Measurements from ENCODE around the gene FBXO10.

The FBXO10 gene

GRCh38 chr9:37561682-37562081 is 14.5 kb downstream of the FBXO10 start:
- Histone ChIP-seq H3K4me2 (ENCODE audit: low read depth, low read length, poor library complexity, severe bottlenecking) (no peak overlapping the region), H2AFZ (ENCODE audit: low read length) (no peak overlapping the region), H3K9me3 (ENCODE audit: insufficient read depth, low read depth, low read length) (peaks cover 5% of the 10 kb centered on the region; the same call in 1 of the 2 replicates), H3K36me3 (ENCODE audit: insufficient read depth, low read length) (no peaks in the 10 kb centered on the region), H3K79me2 (ENCODE audit: insufficient read depth, low read length) (peaks cover 26% of the 10 kb centered on the region; the same call in 1 of the 2 replicates), H3K27me3 (ENCODE audit: insufficient read depth, low read length, poor library complexity, severe bottlenecking) (no peaks in the 10 kb centered on the region), H3F3A (ENCODE audit: low read depth) (no peaks in the 10 kb centered on the region), H3K4me3 (ENCODE audit: low read length, poor library complexity, severe bottlenecking) (no peak overlapping the region), H4K20me1 (ENCODE audit: insufficient read depth, low read length, poor library complexity, severe bottlenecking) (no peaks in the 10 kb centered on the region), H3K9me2 (replicated peaks; ENCODE audit: low read depth, low read length) (no peaks in the 10 kb centered on the region), H3K9ac (ENCODE audit: low read depth, low read length, poor library complexity, severe bottlenecking) (no peak overlapping the region), H3K4me1 (ENCODE audit: insufficient read depth, low read length, poor library complexity, severe bottlenecking) (no peaks in the 10 kb centered on the region)
- TF ChIP-seq EZH2phosphoT487 (IDR thresholded peaks at IDR 0.05; ENCODE audit: borderline replicate concordance): no peak
- TF ChIP-seq CTCF (conservative IDR thresholded peaks at IDR 0.05; ENCODE audit: low read length): no peak

GRCh38 chr9:37559855-37560592 is 16.2 kb downstream of the FBXO10 start:
- TF ChIP-seq EZH2phosphoT487 (IDR thresholded peaks at IDR 0.05; ENCODE audit: borderline replicate concordance): no peak
- no peak for TF ChIP-seq CTCF (conservative IDR thresholded peaks at IDR 0.05; ENCODE audit: low read length)
- Histone ChIP-seq H3K4me3 (ENCODE audit: low read length, poor library complexity, severe bottlenecking) (no peak overlapping the region), H3K9ac (ENCODE audit: low read depth, low read length, poor library complexity, severe bottlenecking) (no peak overlapping the region), H3K9me3 (ENCODE audit: insufficient read depth, low read depth, low read length) (peaks cover 5% of the 10 kb centered on the region; the same call in 1 of the 2 replicates), H3F3A (ENCODE audit: low read depth) (no peaks in the 10 kb centered on the region), H3K27me3 (ENCODE audit: insufficient read depth, low read length, poor library complexity, severe bottlenecking) (no peaks in the 10 kb centered on the region), H4K20me1 (ENCODE audit: insufficient read depth, low read length, poor library complexity, severe bottlenecking) (no peaks in the 10 kb centered on the region), H3K4me2 (ENCODE audit: low read depth, low read length, poor library complexity, severe bottlenecking) (no peak overlapping the region), H2AFZ (ENCODE audit: low read length) (no peak overlapping the region), H3K36me3 (ENCODE audit: insufficient read depth, low read length) (no peaks in the 10 kb centered on the region), H3K9me2 (replicated peaks; ENCODE audit: low read depth, low read length) (no peaks in the 10 kb centered on the region), H3K79me2 (ENCODE audit: insufficient read depth, low read length) (peaks cover 22% of the 10 kb centered on the region; the same call in 1 of the 2 replicates), H3K4me1 (ENCODE audit: insufficient read depth, low read length, poor library complexity, severe bottlenecking) (no peaks in the 10 kb centered on the region)

GRCh38 chr9:37559125-37559524 is 17.1 kb downstream of the FBXO10 start:
- Histone ChIP-seq H3K27me3 (ENCODE audit: insufficient read depth, low read length, poor library complexity, severe bottlenecking) (no peaks in the 10 kb centered on the region), H3K4me2 (ENCODE audit: low read depth, low read length, poor library complexity, severe bottlenecking) (no peak overlapping the region), H3K79me2 (ENCODE audit: insufficient read depth, low read length) (peaks cover 19% of the 10 kb centered on the region; the same call in 1 of the 2 replicates), H3K36me3 (ENCODE audit: insufficient read depth, low read length) (no peaks in the 10 kb centered on the region), H3K9ac (ENCODE audit: low read depth, low read length, poor library complexity, severe bottlenecking) (no peak overlapping the region), H3K4me1 (ENCODE audit: insufficient read depth, low read length, poor library complexity, severe bottlenecking) (no peaks in the 10 kb centered on the region), H2AFZ (ENCODE audit: low read length) (no peak overlapping the region), H3K9me2 (replicated peaks; ENCODE audit: low read depth, low read length) (no peaks in the 10 kb centered on the region), H3K4me3 (ENCODE audit: low read length, poor library complexity, severe bottlenecking) (no peak overlapping the region), H4K20me1 (ENCODE audit: insufficient read depth, low read length, poor library complexity, severe bottlenecking) (no peaks in the 10 kb centered on the region), H3K9me3 (ENCODE audit: insufficient read depth, low read depth, low read length) (peaks cover 3% of the 10 kb centered on the region; the same call in 1 of the 2 replicates), H3F3A (ENCODE audit: low read depth) (no peaks in the 10 kb centered on the region)
- TF ChIP-seq EZH2phosphoT487 (IDR thresholded peaks at IDR 0.05; ENCODE audit: borderline replicate concordance) (no peak), CTCF (conservative IDR thresholded peaks at IDR 0.05; ENCODE audit: low read length) (no peak)
